Measurements from ENCODE around the gene TTLL10.
"Not testable (repeated sequence)": the region's sequence is repeated elsewhere in the genome, so short reads cannot be mapped to it uniquely, and the experiment has no call there.

The TTLL10 gene

GRCh38 chr1:1171546-1172340 lies 1.9 kb upstream of the TTLL10 start:
- DNase-seq (ENCODE audit: low read depth, low spot score): no peak

GRCh38 chr1:1173061-1173792 lies 453 bp upstream of the TTLL10 start:
- no peak for DNase-seq (ENCODE audit: low read depth, low spot score)

- no peak for DNase-seq (ENCODE audit: low read depth, low spot score)
Observed at GRCh38 chr1:1175221-1176062, 1.8 kb downstream of the TTLL10 start.

GRCh38 chr1:1176063-1176761 lies 2.5 kb downstream of the TTLL10 start:
- not testable (repeated sequence) for DNase-seq (ENCODE audit: low read depth, low spot score)

- no peak for DNase-seq (ENCODE audit: low read depth, low spot score)
Observed at GRCh38 chr1:1176931-1177330, 3.3 kb downstream of the TTLL10 start.

GRCh38 chr1:1177452-1178206 lies 3.9 kb downstream of the TTLL10 start:
- no peak for DNase-seq (ENCODE audit: low read depth, low spot score)

GRCh38 chr1:1178794-1179331 lies 5.2 kb downstream of the TTLL10 start:
- DNase-seq (ENCODE audit: low read depth, low spot score): no peak

- no peak for DNase-seq (ENCODE audit: low read depth, low spot score)
Observed at GRCh38 chr1:1179346-1179982, 5.8 kb downstream of the TTLL10 start.

GRCh38 chr1:1179983-1180861 lies 6.5 kb downstream of the TTLL10 start:
- no peak for DNase-seq (ENCODE audit: low read depth, low spot score)

- DNase-seq (ENCODE audit: low read depth, low spot score): no peak
Observed at GRCh38 chr1:1181129-1181937, 7.7 kb downstream of the TTLL10 start.

GRCh38 chr1:1181938-1182410 lies 8.3 kb downstream of the TTLL10 start:
- DNase-seq (ENCODE audit: low read depth, low spot score): no peak

- no peak for DNase-seq (ENCODE audit: low read depth, low spot score)
Observed at GRCh38 chr1:1182491-1183220, 9.0 kb downstream of the TTLL10 start.

- no peak for DNase-seq (ENCODE audit: low read depth, low spot score)
Observed at GRCh38 chr1:1183221-1183747, 9.6 kb downstream of the TTLL10 start.

GRCh38 chr1:1183833-1184775 lies 10.4 kb downstream of the TTLL10 start:
- DNase-seq (ENCODE audit: low read depth, low spot score): no peak

GRCh38 chr1:1185101-1185765 lies 11.6 kb downstream of the TTLL10 start:
- no peak for DNase-seq (ENCODE audit: low read depth, low spot score)
